ENCODE results near the gene HTD2.
"Not testable (repeated sequence)": the region's sequence is repeated elsewhere in the genome, so short reads cannot be mapped to it uniquely, and the experiment has no call there.

- not testable (repeated sequence) for TF ChIP-seq CTCF (IDR thresholded peaks at IDR 0.05); RAD21 (IDR thresholded peaks at IDR 0.05; ENCODE audit: low read length); RFX5 (IDR thresholded peaks at IDR 0.05; ENCODE audit: low read length); TAF1 (IDR thresholded peaks at IDR 0.05; ENCODE audit: borderline replicate concordance, low read depth, low read length); TCF12 (IDR thresholded peaks at IDR 0.05); EZH2phosphoT487 (IDR thresholded peaks at IDR 0.05; ENCODE audit: borderline replicate concordance, low read depth); FOXM1 (IDR thresholded peaks at IDR 0.05; ENCODE audit: low read depth); TEAD4 (IDR thresholded peaks at IDR 0.05; ENCODE audit: borderline replicate concordance, insufficient read depth); USF2 (IDR thresholded peaks at IDR 0.05; ENCODE audit: borderline replicate concordance, low read depth, low read length); CHD2 (IDR thresholded peaks at IDR 0.05; ENCODE audit: low read length, partially characterized antibody); POLR2AphosphoS5 (IDR thresholded peaks at IDR 0.05; ENCODE audit: low read depth, low read length)
These were observed 17.2 kb upstream of the HTD2 start for GRCh38 chr3:58288964-58289613.
